OCI-LY7 (cell line): Measurements from ENCODE around the gene POU4F1.

Experiments used
- EZH2phosphoT487 ChIP-seq: fragments of 200-600 bp; sonication (generic); IDR thresholded peaks from 2 replicates; pipeline ENCODE4 v1.6.1; 2018; ENCODE audit warnings: low read depth, borderline replicate concordance, mild to moderate bottlenecking, mixed run types, antibody characterized with exemption, low read length, moderate library complexity, mixed read lengths
- TF ChIP-seq, protein P1 (sequence below): fragments of 200-600 bp; sonication (generic); conservative IDR thresholded peaks from 2 replicates; pipeline ENCODE4 v1.5.1; 2014; ENCODE audit warnings: mild to moderate bottlenecking, antibody characterized with exemption, low read length, moderate library complexity, mixed read lengths

DNA sequence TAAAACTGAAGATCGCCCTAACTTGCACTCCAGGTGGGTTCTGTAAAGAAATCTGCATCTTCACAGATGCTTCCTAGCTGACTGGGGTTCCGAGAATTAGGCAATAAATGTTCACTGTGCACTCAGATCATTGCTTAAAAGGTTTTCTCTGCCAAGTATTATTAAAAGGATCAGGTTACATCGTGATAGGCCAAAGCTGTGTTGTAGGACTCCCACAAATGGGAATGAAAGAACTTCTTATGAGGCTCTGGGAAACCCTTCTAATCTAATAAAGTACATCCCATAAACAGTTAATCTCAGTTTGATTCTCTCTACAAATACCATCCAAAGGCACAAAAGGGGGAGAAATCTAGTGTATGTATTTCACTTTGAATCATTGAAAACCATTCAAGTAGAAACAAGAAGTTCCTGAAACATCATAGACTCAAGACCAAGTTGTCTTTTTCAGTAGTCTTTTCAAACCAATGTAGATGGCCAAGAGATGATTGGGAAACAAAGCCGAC lies 7.1 kb upstream of the POU4F1 start:
- TF ChIP-seq, protein P1, sequence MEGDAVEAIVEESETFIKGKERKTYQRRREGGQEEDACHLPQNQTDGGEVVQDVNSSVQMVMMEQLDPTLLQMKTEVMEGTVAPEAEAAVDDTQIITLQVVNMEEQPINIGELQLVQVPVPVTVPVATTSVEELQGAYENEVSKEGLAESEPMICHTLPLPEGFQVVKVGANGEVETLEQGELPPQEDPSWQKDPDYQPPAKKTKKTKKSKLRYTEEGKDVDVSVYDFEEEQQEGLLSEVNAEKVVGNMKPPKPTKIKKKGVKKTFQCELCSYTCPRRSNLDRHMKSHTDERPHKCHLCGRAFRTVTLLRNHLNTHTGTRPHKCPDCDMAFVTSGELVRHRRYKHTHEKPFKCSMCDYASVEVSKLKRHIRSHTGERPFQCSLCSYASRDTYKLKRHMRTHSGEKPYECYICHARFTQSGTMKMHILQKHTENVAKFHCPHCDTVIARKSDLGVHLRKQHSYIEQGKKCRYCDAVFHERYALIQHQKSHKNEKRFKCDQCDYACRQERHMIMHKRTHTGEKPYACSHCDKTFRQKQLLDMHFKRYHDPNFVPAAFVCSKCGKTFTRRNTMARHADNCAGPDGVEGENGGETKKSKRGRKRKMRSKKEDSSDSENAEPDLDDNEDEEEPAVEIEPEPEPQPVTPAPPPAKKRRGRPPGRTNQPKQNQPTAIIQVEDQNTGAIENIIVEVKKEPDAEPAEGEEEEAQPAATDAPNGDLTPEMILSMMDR: no peak
- TF ChIP-seq EZH2phosphoT487: no peak
